Inflammatory macrophage treated with lipopolysaccharide for 1 hour (primary cell): Measurements from ENCODE around the gene GYG1.
A peak's percentile ranks its signal among the peaks of the same experiment; 100 is the strongest.

Experiments used
- DNase-seq, 2 donors: peaks; one replicate each; pipeline ENCODE4 v3.0.0-alpha.2; 2020 to 2022

The GYG1 gene

DNA sequence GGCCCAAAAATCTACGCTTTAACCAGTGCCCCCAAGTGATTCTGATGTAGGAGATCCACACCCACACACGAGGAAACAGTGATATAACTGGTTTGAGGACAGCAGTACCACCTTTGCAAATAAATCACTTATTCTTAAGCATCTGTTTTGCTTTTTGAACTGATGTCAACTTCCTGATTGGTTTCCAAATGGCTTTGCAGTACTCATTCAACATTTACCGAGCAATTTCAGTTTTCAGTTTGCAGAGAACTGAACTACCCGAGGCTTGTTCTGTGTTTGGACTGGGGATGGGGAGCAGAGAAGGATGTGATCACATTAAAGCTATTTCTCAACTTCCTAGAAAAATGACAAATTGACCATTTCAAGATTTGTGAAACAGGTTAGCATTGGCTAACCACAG lies 1.1 kb upstream of the GYG1 start:
- DNase-seq = peak; percentile 55 to 75

DNA sequence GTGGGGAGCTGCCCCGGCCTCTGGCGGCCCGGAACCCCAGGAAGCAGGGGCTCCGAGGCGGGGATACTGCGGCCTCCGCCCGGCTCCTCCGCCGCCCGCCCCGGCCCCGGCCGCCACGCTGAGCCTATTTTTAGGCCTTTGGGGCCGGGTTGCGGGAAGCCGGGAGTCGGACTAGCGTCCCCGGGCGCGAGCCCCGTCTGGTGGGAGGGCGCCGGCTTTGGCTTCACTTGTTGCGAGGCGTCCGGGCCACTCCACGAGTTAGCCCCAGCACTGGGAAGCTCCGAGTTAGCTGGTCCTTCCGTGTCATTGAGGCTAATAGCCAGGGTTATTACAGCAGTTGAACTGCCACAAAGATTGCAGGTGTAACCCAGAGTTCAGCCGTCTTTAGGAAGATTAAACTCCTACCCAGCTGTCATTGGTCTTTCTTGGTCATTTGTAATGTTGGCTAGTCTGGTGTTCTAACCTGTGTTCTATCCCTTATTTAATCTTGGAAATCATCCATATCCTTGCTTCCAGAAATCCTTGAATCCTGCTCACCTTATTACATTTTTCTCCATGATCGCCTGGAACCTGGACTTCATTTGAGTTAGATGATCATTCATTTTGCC lies 791 bp downstream of the GYG1 start:
- DNase-seq = peak; percentile 40 to 45

DNA sequence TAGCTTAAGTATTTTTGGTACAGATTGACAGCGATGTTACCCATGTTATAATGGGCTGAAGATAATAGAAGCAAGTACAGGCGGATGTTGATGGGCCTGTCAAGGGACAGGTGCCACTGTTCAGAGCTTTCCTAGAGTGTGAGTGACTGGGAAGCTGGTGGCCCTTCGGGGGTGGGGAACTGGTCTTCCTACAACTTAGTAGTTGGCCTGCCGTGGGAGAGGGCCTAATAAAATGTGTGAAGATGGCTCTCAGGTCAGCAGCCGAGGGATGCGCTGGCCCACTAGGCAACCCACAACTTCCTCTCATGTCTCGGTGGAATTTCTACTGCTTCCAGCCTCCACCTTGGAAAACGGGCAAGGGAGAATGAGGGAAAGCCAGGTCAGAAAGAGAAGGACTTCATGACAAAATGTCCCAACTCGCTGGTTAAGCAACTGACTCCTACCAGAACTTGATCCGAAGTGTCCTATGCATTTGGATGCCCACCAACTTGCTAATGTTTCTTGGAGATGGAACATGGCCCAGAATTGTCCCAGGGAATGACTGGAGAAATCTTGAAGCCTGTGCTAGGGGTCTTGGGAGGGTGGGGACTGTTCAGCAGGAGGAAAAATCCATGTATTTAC lies 1.4 kb downstream of the GYG1 start:
- DNase-seq = no peak

DNA sequence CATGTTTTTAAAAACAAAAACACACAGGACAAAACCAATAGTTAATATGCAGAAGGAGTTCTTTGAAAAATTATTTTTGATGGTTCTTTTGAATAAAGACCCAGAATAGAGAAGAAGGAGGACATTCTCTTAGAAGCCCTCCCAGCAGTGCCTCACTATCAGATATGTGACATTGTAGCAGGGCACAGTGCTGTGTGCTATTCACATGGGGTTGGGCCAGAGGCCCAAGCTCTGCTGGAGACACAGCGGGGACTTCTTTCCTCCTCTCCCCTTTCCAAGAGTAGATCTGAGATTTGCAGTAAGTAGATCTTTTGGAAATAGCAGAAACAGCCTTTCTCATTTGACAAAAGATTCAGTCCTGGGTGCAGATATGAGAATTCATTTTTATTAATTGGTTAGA lies 6.3 kb downstream of the GYG1 start:
- no peak for DNase-seq

DNA sequence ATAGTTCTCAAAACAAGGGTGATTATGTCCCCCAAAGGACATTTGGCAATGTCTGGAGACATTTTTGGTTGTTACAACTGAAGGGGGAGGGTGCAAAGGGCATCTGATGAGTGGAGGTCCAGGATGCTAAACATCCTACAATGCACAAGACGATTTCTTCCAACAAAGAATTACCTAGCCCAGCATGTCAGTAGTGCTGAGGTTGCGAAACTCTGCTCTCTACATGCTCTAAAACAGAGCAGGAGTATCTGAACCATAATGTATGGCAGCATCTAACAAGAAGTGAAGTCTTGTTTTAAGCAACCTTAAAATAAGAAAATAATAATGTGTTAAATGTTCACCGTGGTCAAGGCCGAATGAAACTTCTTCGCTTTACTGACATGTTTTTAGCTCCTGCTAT lies 7.0 kb downstream of the GYG1 start:
- DNase-seq = no peak

DNA sequence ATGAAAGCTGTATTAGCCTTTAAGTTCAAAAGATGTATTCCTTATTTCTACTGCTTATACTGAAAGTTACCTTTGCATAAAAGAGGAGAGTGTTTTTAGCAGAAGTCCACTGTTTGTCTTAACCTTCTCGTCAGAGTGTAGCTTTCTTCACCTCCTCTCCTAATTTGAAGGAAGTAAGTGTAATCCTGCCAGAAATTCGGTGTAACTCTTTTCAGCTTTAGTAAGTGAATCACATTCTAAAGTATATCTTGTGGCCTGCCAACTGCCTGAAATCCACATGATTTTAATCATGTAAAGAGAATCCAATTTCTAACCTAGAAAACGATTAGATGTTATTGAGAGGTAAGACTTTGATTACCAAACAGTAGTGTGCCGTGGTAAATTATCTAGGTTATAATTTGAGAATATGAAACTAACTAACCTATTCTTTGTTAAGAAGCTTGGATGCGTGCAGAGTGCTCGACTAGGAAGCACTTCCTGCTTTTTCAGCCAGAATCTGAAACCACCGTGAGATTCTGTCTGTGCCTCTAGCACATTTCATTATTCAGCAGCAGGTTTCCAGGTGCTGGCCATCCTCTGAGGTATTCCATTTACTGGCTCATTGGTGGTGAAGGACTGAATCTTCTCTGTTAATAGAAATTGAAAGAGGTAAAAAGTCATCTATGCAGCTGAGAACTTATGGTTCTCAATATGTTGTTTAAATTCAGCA lies 7.5 kb downstream of the GYG1 start:
- peak in 1 of 2 donors; percentile 20 for DNase-seq

DNA sequence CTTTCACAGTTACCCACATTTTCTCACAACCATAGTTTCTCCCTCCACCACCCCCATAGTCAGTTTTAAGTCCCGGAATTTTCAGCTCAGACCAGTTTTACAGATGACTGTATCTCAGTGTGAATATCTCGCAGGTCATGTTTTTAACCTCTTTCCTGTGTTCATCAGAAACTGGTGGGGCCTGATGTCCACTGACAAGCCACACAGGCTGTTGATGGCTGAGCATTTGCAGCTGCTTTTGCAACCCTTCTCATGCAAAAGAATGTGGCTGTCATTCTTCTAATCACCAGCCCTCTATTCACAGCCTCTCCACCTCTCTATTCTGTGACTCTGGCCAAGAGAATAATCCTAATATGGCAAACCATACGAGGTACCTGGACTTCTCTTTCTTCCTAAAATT lies 8.5 kb downstream of the GYG1 start:
- DNase-seq = no peak

DNA sequence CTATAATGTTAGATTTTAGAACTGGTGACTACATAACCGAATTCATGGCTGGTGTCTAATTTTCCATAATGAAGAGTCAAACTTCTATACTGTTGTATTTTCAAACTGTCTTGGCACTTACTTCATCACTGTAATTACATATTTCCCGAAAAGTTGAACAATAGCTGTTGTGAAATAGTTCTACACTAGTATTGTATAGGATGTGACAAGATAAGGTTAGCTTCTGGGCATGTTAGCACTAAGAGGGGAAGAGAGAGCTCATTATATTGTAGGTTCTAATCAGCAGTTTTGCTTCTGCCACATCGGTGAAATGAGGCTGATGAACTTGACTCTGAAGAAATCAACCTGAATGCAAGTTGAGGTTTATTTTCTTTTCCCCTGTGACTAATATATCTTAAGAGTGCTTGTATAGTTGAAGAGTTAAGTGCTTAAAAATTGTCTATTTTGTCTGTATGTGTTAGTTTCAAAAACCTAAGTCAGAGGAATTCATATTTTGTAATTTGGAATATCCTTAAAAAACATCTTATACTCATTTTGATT lies 8.9 kb downstream of the GYG1 start:
- DNase-seq = peak; percentile 46 to 71

DNA sequence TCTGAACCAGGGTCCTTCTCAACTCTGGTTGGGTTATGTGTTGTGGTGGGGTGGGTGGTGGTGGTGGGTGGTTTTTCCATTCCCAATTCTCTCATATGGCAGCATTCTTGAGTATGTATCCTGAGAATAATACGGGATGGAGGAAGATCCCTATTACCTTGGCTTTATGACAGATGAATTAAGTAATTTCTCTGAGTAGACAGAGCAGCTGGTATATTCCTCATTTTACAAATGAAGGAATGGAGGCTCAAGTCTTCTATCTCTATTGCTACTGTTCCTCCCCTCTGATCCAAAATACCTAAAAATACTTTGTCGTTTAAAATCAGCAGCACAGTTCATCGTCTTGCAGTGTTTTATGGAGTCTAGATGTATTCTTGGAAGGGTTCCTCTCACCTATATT lies 10.4 kb downstream of the GYG1 start:
- DNase-seq = no peak

DNA sequence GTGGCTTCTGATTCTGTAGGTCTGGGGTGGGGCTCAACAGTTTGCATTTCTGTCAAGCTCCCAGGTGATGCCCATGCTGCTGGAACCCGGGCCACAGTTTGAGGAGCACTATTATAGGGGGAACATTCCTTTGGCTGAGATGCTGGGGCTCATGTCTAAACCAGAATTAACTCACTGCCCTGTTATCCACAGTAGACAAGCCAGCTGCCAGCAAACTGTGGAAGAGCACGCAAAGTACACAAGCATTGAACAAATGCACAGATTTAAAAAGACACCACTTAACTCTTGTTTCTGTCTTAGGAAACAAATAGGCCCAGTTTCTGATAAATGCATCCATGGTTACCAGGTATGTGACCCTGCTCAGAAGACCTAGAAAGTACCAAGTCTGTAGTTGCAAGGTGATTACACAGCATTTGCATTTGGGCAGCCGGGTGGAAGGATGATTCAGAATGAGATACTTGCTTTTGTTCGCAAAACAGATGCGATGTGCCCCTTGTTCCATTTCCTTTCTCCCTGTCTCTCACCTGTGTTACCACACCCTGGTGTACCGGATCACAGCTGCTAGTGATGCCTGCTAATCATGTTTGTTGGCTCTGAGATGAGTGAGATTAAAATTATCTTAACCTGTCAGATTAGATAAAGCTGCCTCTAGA lies 12.4 kb downstream of the GYG1 start:
- no peak for DNase-seq

DNA sequence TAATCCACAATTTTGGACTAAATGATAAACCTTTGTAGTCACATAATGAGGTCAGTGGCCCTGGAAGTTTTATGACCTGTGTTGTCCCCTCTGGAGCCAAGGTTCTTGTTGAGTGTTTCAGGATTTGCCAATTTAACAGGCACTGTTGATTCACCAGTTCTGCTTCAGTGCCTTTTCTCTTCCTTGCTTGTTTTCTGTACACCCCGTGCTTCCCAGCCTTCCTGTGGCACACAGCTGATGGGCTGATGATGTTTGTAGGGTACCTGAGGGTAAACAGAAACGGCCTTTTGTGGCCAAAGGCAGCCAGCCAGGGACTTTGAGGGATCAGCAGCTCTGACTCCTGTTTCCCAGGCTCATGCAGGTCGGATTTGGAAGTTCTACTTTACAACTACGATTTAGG lies 13.3 kb downstream of the GYG1 start:
- no peak for DNase-seq

DNA sequence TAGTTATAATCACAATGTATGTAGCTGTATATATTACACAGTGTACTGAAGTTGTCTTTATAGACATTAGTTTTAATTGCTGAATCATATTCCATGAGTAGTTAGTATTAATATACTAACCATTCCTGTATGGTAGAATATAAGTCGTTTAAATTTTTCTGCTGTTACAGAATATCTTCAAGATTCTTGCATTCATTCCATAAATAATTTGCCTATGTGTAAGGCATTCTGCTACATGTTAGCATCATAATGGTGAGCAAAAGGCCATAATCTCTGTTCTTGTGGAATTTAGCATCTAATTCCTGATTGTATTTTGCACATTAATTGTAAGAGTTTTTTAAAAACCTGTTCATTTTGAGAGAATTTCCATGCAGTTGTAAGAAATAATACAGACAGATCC lies 14.1 kb downstream of the GYG1 start:
- DNase-seq = no peak

DNA sequence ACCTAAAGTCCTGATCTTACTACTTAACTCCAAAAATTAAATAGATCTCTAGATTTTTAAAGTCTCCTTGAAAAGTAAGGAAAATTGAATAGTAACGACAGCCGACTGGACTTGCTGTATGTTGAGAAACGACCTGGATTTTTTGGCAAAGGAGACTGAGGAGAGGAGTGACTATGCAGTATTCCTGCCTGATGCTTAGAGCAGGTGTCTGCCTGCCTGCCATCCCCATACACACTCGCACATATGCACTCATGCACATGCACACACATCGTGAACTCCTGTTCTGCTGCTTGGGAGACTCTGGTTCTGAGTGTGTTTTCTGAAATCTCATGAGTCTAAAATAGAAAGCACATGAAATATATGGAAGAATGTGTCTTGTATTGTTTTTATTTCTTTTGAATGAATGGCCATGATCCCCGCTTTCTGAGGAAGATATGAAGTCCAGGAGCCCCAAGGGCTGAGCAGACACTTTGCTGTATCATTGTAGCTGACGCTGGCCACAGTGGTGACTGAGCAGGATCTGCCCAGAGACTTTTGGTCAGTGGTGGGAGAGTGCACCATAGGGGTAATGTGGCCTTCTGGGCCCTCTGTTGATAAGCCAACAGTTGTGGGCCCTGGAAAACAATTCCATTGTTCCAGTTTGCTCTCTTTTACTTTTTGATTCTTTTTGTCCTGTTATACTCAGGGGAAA lies 16.4 kb downstream of the GYG1 start:
- no peak for DNase-seq

DNA sequence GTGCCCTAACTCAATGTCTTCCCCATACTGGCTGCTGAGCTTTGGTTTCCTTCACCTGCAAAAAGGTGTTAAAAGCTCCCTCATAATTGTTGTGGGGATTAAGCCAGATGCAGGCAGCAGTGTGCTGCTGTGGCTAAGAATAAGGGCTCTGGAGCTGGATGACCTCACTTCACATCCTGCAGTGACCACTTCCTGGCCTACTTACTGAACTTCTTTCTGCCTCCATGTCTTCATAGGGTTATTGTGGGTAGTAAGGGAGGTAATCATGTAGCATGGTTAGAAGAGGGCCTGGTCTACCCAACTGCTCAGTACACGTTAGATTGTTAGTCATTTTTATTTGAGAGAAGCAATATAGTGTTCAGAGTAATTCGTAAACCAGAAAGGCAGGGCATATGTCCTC lies 18.4 kb downstream of the GYG1 start:
- DNase-seq = no peak

DNA sequence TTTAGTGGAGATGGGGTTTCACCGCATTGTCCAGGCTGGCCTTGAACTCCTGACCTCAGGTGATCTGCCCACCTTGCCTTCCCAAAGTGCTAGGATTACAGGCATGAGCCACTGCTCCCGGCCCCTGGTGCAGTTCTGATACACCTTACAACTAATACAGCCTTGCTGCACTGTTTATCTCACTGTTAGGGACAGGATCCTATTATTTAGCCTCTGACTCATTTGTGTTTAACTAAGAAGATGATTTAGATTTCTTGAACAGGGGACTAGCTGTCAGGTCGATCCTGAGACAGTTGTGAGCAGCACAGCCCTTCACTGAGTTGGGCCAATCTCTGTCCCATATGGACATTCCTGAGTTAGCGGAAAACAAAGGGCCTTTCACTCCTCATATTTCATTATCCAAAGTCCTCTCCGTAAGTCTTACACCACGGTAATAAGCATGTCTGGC lies 19.2 kb downstream of the GYG1 start:
- DNase-seq = no peak

DNA sequence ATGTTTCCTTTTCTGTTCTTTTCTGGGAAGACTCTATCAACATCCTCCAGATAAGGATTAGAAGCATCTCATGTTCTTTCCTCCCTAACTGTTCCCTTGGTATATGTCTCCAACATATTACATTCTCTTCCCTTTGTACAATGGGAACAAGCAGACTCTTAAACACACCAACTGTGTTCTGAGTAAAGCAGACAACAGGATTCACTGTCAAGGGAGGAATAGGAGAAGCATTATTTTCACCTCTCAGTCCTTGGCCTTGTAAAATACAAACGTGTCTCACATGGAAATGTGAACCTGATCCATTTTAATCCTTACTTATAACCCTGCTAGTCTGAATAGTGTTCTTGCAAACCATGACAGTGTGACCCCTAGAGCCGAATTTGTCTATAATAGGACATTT lies 19.6 kb downstream of the GYG1 start:
- DNase-seq = no peak

DNA sequence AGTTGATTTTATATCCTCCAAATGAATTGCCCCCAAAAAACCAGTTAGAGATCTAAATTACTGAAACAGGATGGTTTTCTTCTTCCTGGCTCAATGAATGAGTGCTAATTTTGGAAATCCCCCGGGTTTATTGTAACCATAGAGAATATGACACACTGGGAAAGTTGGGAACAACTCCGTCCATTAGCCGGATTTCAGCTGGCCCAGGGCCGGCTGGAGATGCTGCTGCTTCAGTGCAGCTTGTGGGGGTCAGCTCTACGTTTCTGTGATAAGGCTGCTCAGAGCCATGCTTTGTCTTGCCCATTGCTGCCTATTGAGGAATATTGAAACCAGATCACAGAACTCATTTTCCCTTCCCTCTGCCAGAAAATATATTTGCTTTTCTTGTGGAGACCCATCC lies 20.3 kb downstream of the GYG1 start:
- no peak for DNase-seq

DNA sequence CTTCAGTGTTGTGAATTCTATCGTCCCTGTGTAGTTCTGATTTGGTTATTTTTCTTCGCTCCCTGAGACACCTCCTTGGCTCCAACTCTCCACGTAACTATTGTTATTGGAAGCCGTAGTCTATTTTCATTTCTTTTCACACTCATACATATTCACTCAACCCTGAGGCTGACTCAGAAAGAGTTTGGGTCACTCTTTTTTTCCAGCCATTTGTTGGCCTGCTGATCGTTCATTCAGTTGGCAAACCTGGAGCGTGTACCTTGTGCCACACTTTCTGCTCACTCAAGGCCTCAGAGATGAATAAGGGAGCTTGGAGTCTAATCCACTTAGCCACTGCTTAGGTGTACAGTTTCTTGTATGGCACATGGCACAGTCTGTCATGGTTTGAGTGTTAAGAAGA lies 22.4 kb downstream of the GYG1 start:
- no peak for DNase-seq

DNA sequence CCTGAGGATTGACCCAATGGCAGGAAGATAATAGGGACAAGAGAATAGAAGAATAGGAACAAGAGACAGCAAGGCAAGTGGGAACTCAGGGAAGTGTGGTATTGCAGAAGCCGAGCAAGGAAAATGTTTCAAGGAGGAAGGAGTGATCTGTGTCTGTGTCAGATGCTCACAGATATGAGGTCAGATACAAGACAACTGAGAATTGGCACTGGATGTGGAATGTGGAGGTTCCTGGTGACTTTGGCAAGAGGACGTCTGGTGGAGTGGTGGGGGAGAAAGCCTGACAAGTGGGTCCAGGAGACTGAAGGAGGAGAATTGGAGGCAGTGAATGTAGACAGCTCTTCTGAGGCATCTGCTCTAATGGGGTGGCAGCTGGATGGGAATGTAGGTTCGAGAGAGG lies 24.1 kb downstream of the GYG1 start:
- peak in 1 of 2 donors; percentile 8 for DNase-seq

DNA sequence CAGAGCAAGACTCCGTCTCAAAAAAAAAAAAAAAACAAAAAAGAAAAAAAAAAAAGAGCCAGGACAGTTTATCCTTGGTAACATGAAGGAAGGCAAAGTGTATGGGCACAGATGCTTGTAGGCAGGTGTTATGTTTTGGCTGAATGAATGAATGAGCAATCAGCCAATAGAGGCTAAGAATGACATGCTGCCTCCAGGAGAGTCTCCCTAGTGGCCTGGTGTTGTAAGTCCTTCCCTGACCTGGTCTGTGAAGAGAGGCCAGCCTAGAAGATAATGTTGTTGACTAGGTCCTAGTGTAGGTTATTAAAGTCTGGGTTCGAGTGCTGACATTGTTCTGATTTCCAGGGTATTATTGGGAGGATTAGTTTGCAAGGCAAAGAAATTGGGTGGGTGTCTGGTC lies 24.9 kb downstream of the GYG1 start:
- DNase-seq = no peak

DNA sequence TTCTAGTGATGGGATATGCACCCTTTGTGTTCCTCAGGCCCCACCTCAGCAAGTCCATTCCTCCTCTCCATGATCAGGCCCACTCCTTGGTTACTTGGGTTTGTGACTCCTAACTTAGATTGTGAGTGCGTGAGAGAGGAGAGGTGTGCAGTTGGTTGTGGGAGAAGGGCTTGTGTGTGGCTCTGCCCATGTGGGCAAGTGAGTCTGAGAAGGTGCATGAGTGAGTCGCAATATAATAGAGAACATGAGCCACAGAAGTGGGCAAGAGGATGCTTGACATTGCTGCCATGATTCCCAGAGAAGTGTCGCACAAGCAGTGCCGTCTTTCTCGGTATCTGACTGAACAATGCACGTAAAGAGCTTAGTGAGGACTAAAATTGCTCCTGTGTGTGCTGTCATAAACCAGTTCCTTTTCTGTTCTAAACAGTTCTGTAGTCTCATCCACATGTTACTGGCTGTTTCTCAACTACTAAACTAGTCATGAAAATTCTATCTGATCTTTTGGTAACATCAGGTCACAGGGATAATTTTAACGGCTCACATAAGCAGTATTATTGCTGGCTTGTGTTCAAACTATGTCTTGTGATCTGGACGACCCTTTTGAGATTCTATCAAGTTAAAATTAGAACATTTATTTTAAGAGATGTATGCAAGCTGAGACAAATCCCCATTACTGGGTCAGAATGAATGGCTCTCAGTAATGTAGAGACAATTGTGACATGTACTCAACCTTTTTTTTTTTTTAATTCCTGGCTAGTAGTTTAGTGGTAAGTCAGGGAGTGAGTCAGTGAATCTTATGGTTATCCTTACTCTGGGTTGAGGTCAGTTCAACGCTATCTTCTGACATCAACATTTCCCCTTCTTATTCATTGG lies 25.6 kb downstream of the GYG1 start:
- no peak for DNase-seq

DNA sequence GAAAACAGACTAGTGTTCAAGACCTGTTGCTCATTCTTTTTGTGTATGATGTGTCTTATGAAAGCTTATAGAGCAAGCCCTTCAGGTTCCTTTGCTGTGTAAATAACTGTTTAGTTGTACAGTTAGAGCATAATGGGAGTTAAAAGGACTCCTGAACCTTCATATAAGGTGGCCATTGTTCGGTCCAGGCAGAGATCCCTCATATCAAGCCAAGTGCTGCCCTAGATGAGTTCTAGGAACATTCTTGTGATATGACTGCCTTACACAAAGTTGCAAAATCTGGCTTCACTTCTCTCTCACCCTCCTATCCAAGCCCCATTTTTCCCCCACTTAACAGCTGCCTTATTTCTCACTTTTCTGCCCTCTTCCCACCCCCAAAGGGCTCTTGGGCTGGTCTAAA lies 26.9 kb downstream of the GYG1 start:
- no peak for DNase-seq
